Limb (tissue), 2 donors: ENCODE results near the gene RAB37.

Experiments used
- DNase-seq, 2 donors: peaks; one replicate each; pipeline ENCODE4 v3.0.0-alpha.2; 2016; ENCODE audit errors: extremely low spot score in 2 of 2

Gene RAB37

GRCh38 chr17:74728033-74728701 lies 8.9 kb upstream of the RAB37 start:
- no peak for DNase-seq

GRCh38 chr17:74728702-74729075 lies 8.4 kb upstream of the RAB37 start:
- DNase-seq = no peak

DNA sequence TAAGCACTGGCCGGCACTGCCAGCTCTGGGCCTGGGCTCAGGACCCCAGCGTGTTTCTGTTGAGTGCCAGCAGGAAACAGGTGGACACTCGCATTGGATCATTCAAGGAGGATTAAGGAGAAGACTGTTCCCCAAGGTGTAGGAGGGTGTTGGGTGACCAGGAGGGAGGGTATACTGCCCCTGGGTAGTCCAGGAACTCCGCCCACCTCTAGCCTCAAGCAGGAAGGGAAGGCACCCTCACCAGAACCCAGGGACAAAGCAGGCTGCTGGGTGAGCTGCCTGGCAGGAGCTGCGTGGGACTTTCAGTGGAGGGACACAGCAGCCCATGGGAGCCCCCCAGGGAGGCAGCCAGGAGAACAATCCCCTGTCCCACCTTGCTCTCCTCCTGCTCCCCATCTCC lies 7.7 kb upstream of the RAB37 start:
- no peak for DNase-seq

GRCh38 chr17:74729866-74730265 lies 7.2 kb upstream of the RAB37 start:
- no peak for DNase-seq

DNA sequence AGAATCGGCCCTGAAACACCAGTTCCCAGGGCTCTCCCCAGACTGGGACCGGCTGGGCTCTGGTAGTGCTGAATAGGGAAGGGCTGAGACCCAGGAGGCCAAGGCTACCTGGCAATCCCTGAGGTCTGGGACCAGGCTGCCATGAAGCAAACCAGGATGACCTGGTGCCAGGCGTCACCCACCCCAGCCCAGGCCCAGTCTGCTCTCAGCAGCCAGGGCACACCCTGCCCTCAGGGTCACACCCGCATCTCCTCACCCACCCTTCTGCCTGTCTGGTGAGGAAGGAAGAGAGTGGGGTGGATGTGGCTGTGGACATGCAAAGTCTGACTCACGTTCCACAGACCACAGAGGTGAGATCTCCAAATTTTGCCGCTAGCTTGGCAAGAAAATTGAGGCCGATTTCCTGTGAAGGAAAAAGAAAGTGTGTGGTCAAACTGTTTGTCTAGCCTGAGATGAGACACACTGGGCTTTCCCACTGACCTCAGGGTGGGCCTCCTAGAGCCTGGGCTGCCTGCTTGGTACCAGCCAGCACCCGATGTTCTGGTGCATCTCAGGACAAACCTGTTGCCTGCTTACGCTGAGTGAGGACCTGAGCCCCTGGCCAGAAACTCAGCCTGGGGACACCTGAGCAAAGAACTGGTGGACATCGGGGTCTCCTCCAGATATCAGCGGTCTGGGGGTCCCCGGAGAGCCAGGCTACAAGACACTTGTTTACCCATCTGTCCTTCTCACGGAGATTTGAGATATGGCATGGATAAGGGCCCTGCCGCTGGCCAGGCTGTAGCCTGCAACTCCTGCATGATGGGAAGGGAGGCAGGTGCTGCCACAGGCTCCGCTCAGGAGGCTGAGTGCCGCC lies 6.3 kb upstream of the RAB37 start:
- DNase-seq = no peak

- DNase-seq = no peak
Measured at GRCh38 chr17:74731347-74731605, 5.8 kb upstream of the RAB37 start.

DNA sequence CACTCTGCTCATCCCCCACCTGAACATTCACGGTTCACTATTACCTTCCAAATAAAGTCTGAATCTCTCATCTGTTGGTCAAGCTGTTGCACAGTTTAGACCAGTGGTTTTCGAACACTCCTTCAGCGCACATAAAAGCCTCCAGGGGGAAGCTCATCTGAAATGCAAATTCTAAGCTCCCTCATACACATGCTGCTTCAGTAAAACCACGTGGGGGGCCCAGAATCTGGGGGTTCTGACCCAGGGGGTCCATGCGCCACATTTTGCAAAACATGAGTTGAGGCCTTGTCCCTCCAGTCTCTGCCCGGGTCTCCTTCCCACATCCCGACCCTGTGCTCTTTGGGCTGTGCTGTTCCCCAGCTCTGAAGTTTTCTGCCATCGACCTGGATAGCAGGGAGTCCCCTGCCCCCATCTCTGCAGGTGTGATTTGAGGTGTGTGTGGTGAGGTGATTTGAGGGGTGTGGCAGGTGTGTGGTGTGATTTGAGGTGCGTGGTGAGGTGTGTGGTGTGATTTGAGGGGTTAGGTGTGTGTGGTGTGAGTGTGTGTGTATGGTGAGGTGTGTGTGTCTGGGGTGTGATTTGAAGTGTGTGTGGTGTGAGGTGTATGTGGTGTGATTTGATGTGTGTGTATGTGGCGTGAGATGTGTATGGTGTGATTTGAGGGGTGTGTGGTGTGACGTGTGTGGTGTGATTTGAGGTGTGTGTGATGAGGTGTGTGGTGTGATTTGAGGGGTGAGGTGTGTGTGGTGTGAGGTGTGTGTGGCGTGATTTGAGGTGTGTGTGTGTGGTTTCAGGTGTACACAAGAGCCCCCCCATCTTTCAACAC lies 4.8 kb upstream of the RAB37 start:
- no peak for DNase-seq

DNA sequence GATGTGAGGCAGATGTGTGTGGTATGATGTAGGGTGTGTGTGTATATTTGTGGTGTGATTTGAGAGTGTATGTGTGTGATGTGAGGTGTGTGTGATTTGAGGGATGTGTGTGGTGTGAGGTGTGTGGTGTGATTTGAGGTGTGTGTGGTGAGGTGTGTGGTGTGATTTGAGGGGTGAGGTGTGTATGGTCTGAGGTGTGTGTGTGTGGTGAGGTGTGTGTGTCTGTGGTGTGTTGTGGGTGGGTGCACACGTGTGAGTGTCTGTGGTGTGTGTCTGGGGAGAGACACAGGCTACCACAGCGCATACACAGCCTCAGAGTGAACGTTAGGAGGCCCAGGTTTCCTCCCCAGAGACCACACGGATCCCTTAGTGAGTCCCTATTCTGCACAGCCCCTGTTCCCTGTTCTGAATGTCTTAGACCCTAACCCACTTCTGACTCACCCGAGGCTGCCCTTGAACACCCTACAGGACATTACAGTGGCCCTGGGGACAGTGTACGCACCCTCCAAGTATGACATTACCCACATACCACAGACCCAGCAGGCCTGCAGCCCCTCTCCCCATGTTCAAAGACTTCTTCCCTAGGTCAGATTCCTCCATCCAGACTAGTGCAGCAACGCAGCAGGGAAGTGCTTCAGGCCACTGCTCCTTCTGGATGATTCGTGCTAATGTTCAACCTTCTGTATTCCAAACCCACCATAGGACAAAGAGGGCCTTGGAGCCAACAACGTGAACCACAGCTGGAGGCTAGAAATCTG lies 3.5 kb upstream of the RAB37 start:
- DNase-seq = no peak

GRCh38 chr17:74734256-74734655 lies 2.8 kb upstream of the RAB37 start:
- DNase-seq = no peak

DNA sequence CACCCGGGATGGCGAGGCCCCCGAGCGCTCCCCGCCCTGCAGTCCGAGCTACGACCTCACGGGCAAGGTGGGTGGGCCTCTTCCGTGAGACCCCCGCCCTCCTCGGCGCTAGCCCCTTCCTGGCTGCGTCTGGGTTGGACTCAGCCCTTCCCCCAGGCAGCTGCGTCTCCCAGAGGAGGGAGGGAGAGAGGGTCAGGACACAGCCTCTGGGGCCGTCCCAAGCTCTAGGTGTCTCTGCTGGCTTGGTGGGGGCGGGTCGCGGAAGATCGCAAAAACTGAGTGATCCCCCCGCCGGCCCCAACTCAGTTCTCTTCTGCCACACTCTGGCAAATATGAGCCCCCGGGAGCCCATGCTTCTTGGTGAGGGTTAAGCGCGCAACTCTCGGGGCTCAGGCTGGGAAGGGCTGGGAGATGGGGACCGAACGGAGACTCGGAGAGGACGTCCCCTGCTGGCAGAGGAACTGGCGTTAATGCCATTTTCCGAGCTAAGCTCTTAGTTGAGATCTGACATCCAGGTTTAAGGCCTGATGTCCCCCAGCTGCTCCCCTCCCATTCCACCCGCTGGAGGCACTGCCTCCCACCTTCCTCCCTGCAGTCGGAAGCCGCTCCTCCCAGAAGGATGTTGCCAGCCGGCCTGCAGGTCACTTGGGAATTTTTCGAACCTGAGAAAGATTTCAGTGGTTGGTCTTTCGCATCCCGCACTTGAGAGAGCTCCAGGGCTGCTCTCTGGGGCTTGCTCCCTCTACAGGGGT lies 419 bp downstream of the RAB37 start:
- DNase-seq = no peak

DNA sequence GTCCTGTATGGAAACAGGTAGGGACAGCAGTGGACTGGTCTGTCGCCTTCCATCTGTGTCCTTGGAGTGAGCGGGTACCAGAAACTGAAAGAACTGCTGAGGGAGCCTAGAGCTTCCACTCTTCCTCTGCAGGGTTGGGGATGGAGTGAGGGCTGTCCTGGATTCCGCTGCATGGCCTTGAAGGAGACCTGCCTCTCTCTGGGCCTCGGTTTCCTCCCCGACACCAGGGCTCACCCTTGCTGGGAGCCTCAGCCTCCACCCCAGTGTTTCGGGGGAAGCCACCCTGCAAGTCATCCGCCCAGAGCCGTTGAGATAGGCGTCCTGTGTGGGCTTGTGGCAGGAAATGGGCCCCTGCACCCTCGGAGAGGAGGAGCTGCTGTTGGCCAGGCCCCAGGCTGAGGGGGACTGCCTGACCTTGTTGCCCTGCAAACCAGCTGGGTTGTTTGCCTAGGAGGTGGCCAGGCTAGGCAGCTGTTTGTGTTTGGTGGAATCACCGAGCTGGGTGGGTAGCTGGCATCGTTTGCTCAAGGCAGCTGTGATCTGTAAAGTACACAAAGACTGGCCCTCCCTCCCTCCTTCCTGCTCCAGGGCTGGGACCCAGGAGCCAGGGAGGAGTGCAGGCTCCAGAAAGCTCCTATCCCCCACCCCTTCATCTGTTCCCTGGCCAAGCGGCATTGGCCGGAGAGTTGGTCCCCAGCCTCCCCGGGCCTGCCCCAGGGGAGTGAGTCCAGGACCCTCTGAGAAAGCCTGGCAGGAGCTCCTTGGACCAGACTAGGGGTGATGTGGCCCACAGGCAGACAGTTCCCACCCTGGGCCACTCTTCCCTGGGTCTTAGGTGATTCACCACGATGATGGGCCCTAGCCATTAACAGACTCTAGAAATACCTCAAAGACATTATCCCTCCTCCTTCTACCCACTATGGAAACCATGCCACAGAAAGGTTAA lies 1.3 kb downstream of the RAB37 start:
- DNase-seq = no peak

DNA sequence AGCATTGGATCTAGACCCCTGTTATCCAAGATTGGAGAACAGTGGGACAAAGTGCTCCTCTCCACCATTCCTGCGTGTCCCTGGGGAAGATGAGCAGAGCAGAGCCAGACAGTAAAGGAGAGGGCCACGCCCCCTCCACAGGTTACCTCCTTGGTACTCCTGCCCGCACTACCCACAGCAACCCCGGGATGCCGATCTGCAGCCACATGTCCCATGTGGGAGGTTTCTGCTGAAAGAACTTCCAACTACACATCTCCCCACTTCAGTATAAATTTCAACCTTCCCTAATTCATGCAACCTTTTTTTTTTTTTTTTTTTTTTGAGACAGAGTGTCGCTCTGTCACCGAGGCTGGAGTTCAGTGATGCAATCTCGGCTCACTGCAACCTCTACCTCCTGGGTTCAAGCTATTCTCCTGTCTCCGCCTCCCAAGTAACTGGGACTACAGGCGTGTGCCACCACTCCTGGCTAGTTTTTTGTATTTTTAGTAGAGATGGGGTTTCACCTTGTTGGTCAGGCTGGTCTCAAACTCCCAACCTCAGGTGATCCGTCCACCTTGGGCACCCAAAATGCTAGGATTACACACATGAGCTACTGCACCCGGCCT lies 2.3 kb downstream of the RAB37 start:
- DNase-seq = no peak

DNA sequence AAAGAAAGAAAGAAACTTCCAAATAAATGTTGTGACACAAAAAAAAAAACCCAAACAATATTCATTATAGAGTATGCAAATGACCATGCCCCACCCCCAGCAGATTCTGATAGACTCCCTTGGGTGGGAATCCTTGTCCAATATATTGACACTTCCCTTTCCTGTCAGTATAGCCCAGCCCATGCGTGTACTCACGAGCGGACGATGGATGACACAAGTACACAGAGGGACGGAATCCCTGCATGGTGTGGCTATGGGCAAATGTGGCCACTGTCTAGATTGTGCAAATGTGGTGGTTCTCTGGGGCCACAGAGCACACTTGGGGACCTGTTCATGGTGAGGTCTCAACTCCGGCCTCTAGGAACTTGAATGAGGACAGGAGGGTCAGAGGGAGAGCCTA lies 3.1 kb downstream of the RAB37 start:
- no peak for DNase-seq

GRCh38 chr17:74740641-74741387 lies 3.8 kb downstream of the RAB37 start:
- DNase-seq = no peak

DNA sequence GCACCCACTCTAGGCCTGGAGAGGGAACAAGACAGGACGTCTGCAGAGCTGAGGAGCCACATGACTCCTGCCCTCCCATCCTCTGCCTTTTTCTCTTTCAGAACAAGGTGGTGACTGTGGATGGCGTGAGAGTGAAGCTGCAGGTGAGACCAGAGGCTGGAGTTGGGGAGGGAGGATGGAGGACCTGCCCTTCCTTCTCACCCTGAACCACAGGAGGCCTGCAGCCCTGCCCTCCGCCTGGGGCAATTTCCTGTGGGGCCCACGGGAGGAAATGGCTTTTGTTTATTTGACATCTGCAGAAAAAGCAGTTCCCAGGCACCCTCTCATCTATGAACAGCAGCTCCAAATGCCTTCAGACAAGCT lies 5.1 kb downstream of the RAB37 start:
- no peak for DNase-seq

GRCh38 chr17:74742978-74743545 lies 6.0 kb downstream of the RAB37 start:
- no peak for DNase-seq

DNA sequence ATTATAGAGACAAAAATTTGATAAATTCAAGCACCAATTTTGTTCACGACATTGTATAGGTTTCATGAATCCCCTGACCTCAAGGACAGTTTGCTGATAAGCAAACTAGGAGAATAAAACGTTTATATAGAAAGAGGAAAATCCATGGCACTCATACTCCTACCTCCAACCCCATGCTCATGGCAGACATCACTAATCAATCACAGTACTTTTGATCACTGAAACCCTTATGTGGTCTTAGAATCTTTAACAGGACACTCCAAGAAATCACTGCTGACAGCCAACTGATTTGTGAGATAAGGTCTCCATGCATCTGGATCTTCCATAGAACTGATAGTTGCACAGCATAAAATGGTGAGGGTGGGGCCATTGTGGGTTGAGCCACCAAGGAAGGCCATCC lies 6.7 kb downstream of the RAB37 start:
- DNase-seq = no peak

DNA sequence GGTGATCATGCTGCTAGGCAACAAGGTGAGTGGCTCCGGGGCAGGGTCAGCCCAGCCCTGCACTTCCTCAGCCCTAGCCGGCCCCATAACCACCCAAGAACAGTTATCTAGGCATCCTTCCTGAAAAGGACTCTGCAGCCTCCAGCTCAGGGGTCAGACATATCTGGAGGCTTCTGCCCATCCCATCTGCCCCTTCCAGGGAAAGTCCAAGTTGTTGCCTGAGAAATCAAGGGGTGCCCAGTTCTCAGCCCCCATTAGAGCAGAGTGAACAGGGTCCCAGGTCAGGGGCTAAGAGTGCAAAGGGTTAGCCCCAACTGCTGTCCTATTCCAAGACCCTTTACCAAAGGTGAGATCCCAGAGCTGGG lies 7.3 kb downstream of the RAB37 start:
- no peak for DNase-seq
